SU-DHL-6 (cell line): Measurements from ENCODE around the gene WDR13.

Source experiments
- H2AFZ ChIP-seq: fragments of 200-600 bp; sonication (generic); 2 replicates; pipeline ENCODE4 v1.6.1; 2014; ENCODE audit warnings: low read depth, mild to moderate bottlenecking, moderate library complexity, mixed read lengths, antibody characterized with exemption, low read length; ENCODE audit not compliant: severe bottlenecking
- H3F3A ChIP-seq: fragments of 200-600 bp; shearing (Covaris generic); 2 replicates; pipeline ENCODE4 v1.6.0; 2016; ENCODE audit warnings: antibody characterized with exemption, mild to moderate bottlenecking; ENCODE audit not compliant: insufficient read depth
- H3K27ac ChIP-seq: fragments of 200-600 bp; sonication (generic); 2 replicates; pipeline ENCODE4 v1.5.1; 2016; ENCODE audit warnings: low read depth, mild to moderate bottlenecking, low read length, moderate library complexity, mixed read lengths
- H3K27me3 ChIP-seq: fragments of 200-600 bp; sonication (generic), shearing (Covaris generic); 2 replicates; pipeline ENCODE4 v1.6.0; 2014; ENCODE audit warnings: mild to moderate bottlenecking, low read length
- H3K36me3 ChIP-seq: fragments of 200-600 bp; sonication (generic); 2 replicates; pipeline ENCODE4 v1.6.1; 2014; ENCODE audit warnings: mild to moderate bottlenecking, low read length, mixed read lengths
- H3K4me2 ChIP-seq: fragments of 300-600, 200-600 bp; shearing (Covaris generic), sonication (generic); 2 replicates; pipeline ENCODE4 v1.6.0; 2014; ENCODE audit warnings: low read length, low read depth, mild to moderate bottlenecking; ENCODE audit not compliant: poor library complexity, severe bottlenecking
- H3K4me3 ChIP-seq: fragments of 200-600 bp; sonication (generic); 2 replicates; pipeline ENCODE4 v1.5.1; 2014; ENCODE audit warnings: antibody characterized with exemption, low read length, mild to moderate bottlenecking, mixed read lengths; ENCODE audit not compliant: insufficient read depth, poor library complexity, severe bottlenecking
- H3K79me2 ChIP-seq: fragments of 200-600 bp; sonication (generic); 2 replicates; pipeline ENCODE4 v1.6.1; 2014; ENCODE audit warnings: mild to moderate bottlenecking, low read length, moderate library complexity; ENCODE audit not compliant: insufficient read depth
- H3K9ac ChIP-seq: fragments of 200-600 bp; sonication (generic); 2 replicates; pipeline ENCODE4 v1.7.0; 2014; ENCODE audit warnings: mild to moderate bottlenecking, low read length
- H3K9me2 ChIP-seq: fragments of 200-600 bp; sonication (generic); replicated peaks from 2 replicates; pipeline ENCODE4 v1.6.1; 2014; ENCODE audit warnings: low read length; ENCODE audit not compliant: insufficient read depth
- H3K9me3 ChIP-seq: fragments of 200-600 bp; sonication (generic); 2 replicates; pipeline ENCODE4 v1.6.1; 2014; ENCODE audit warnings: low read length, mixed read lengths; ENCODE audit not compliant: insufficient read depth
- H4K20me1 ChIP-seq: fragments of 200-600 bp; sonication (generic); 2 replicates; pipeline ENCODE4 v1.6.1; 2014; ENCODE audit warnings: low read depth, mild to moderate bottlenecking, antibody characterized with exemption, low read length, moderate library complexity, mixed read lengths
- EZH2phosphoT487 ChIP-seq: fragments of 200-600 bp; sonication (generic), shearing (Covaris generic); conservative IDR thresholded peaks from 2 replicates; pipeline ENCODE4 v1.6.1; 2018; ENCODE audit warnings: mild to moderate bottlenecking, antibody characterized with exemption, low read length, moderate library complexity, mixed read lengths
- TF ChIP-seq, protein P1 (sequence below): fragments of 200-600 bp; sonication (generic); IDR thresholded peaks from one replicate; pipeline ENCODE4 v1.5.1; 2017; ENCODE audit warnings: antibody characterized with exemption, mild to moderate bottlenecking, low read length, moderate library complexity; ENCODE audit not compliant: insufficient read depth, poor library complexity, severe bottlenecking

WDR13 gene

DNA sequence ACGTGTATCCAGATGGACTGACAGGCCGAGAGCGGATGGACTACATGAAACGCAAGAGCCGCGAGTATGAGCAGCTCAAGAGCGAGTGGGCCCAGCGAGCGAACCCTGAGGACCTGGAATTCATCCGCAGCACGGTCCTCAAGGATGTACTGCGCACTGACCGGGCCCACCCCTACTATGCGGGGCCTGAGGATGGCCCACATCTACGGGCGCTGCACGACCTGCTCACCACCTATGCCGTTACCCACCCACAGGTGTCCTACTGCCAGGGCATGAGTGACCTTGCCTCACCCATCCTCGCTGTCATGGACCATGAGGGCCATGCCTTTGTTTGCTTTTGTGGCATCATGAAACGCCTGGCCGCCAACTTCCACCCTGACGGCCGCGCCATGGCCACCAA, 37.7 kb upstream of the WDR13 start:
- H4K20me1 ChIP-seq, result no peaks in the 10 kb centered on the region
- no peak overlapping the region for H3K27ac ChIP-seq
- H3F3A ChIP-seq, result no peaks in the 10 kb centered on the region
- no peak for TF ChIP-seq EZH2phosphoT487
- TF ChIP-seq, protein P1, sequence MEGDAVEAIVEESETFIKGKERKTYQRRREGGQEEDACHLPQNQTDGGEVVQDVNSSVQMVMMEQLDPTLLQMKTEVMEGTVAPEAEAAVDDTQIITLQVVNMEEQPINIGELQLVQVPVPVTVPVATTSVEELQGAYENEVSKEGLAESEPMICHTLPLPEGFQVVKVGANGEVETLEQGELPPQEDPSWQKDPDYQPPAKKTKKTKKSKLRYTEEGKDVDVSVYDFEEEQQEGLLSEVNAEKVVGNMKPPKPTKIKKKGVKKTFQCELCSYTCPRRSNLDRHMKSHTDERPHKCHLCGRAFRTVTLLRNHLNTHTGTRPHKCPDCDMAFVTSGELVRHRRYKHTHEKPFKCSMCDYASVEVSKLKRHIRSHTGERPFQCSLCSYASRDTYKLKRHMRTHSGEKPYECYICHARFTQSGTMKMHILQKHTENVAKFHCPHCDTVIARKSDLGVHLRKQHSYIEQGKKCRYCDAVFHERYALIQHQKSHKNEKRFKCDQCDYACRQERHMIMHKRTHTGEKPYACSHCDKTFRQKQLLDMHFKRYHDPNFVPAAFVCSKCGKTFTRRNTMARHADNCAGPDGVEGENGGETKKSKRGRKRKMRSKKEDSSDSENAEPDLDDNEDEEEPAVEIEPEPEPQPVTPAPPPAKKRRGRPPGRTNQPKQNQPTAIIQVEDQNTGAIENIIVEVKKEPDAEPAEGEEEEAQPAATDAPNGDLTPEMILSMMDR, result no peak
- no peaks in the 10 kb centered on the region for H3K9me3 ChIP-seq
- H3K4me3 ChIP-seq, result no peak overlapping the region
- H3K9me2 ChIP-seq, result no peaks in the 10 kb centered on the region
- H2AFZ ChIP-seq, result no peak overlapping the region
- no peak overlapping the region for H3K4me2 ChIP-seq
- no peaks in the 10 kb centered on the region for H3K27me3 ChIP-seq
- H3K9ac ChIP-seq, result no peak overlapping the region
- no peaks in the 10 kb centered on the region for H3K36me3 ChIP-seq
- no peaks in the 10 kb centered on the region for H3K79me2 ChIP-seq

DNA sequence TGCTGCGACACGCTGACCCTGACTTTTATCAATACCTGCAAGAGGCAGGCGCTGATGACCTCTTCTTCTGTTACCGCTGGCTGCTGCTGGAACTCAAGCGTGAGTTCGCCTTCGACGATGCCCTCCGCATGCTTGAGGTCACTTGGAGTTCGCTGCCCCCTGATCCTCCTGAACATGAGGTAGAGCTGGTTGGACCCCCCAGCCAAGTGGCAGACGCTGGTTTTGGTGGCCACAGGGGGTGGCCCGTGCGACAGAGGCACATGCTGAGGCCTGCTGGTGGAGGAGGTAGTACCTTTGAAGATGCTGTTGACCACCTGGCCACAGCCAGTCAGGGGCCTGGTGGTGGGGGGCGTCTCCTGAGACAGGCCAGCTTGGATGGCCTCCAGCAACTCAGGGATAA, 37.2 kb upstream of the WDR13 start:
- no peak overlapping the region for H3K4me2 ChIP-seq
- no peaks in the 10 kb centered on the region for H3F3A ChIP-seq
- H3K9me2 ChIP-seq, result no peaks in the 10 kb centered on the region
- no peaks in the 10 kb centered on the region for H4K20me1 ChIP-seq
- H3K4me3 ChIP-seq, result no peak overlapping the region
- no peak overlapping the region for H3K9ac ChIP-seq
- no peak overlapping the region for H3K27ac ChIP-seq
- no peaks in the 10 kb centered on the region for H3K36me3 ChIP-seq
- H3K9me3 ChIP-seq, result no peaks in the 10 kb centered on the region
- H3K79me2 ChIP-seq, result no peaks in the 10 kb centered on the region
- no peaks in the 10 kb centered on the region for H3K27me3 ChIP-seq
- TF ChIP-seq, protein P1, result no peak
- no peak overlapping the region for H2AFZ ChIP-seq

DNA sequence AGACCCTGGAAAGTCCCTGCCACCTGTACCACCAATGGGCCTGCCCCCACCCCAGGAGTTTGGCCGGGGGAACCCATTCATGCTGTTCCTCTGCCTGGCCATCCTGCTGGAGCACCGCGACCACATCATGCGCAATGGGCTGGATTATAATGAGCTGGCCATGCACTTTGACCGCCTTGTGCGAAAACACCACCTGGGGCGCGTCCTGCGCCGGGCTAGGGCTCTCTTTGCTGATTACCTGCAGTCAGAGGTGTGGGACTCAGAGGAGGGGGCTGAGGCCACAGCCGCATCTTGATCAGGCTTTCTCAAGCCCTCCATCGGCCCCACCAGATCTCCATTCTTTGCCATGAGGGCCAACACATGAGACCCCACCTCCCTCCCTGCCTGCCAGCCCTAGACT, 36.6 kb upstream of the WDR13 start:
- Histone ChIP-seq H3K9me3 (no peaks in the 10 kb centered on the region), H2AFZ (no peak overlapping the region), H3K9ac (no peak overlapping the region), H3K27ac (no peak overlapping the region), H3F3A (no peaks in the 10 kb centered on the region), H3K36me3 (no peaks in the 10 kb centered on the region), H3K9me2 (no peaks in the 10 kb centered on the region), H3K79me2 (no peaks in the 10 kb centered on the region), H3K27me3 (no peaks in the 10 kb centered on the region), H3K4me3 (no peak overlapping the region), H3K4me2 (no peak overlapping the region), H4K20me1 (no peaks in the 10 kb centered on the region)
- TF ChIP-seq EZH2phosphoT487, result no peak
- TF ChIP-seq, protein P1, result no peak

DNA sequence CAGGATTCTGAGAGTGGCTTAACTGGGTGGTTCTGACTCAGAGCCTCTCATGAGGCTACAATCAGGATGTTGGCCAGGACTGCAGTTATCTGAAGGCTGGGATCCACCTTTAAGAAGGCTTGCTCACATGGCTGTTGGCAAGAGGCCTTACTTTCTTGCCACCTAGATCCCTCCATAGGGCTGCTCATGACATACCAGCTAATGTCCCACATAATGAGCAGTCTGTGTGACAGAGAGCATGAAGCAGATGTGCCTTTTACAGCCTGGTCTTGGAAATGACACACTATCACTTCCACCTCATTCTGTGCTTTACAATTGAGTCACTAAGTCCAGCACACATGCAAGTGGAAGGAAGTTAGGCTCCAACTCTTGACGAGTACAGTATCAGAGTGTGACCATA, 27.3 kb upstream of the WDR13 start:
- Histone ChIP-seq H3K9ac (no peak overlapping the region), H3K4me2 (no peak overlapping the region), H2AFZ (no peak overlapping the region), H3K27ac (no peak overlapping the region), H3K79me2 (peaks cover 2% of the 10 kb centered on the region), H3K27me3 (no peaks in the 10 kb centered on the region), H3K4me3 (no peak overlapping the region), H3K9me3 (no peaks in the 10 kb centered on the region), H4K20me1 (peaks cover under 1% of the 10 kb centered on the region; the same call in 1 of the 2 replicates), H3K9me2 (no peaks in the 10 kb centered on the region), H3F3A (peaks cover 2% of the 10 kb centered on the region), H3K36me3 (peaks cover 1% of the 10 kb centered on the region; the same call in 1 of the 2 replicates)
- TF ChIP-seq, protein P1, result no peak
- TF ChIP-seq EZH2phosphoT487, result no peak
